Adipocyte (in vitro differentiated cells): ENCODE data around the gene SMARCB1.

Experiments used
- DNase-seq: peaks from one replicate; pipeline ENCODE4 v3.0.0-alpha.2; 2015; ENCODE audit warnings: low read depth
- H3K27me3 ChIP-seq: replicated peaks from 2 replicates; pipeline ENCODE4 v1.7.0; 2013; ENCODE audit warnings: mild to moderate bottlenecking, low read length, moderate library complexity; ENCODE audit not compliant: control insufficient read depth, insufficient read depth
- H3K36me3 ChIP-seq: 2 replicates; pipeline ENCODE4 v1.7.0; 2013; ENCODE audit warnings: low read length, mild to moderate bottlenecking, moderate library complexity; ENCODE audit not compliant: control insufficient read depth, insufficient read depth, severe bottlenecking
- H3K4me1 ChIP-seq: 2 replicates; pipeline ENCODE4 v1.7.0; 2013; ENCODE audit warnings: mild to moderate bottlenecking, low read length, moderate library complexity; ENCODE audit not compliant: control insufficient read depth, insufficient read depth
- H3K4me3 ChIP-seq: 2 replicates; pipeline ENCODE4 v1.7.0; 2013; ENCODE audit warnings: mild to moderate bottlenecking, low read length, moderate library complexity
- H3K9ac ChIP-seq: 2 replicates; pipeline ENCODE4 v1.7.0; 2013; ENCODE audit warnings: mild to moderate bottlenecking, low read length, moderate library complexity
- H3K9me3 ChIP-seq: 2 replicates; pipeline ENCODE4 v1.7.0; 2013; ENCODE audit warnings: mild to moderate bottlenecking, low read length, moderate library complexity; ENCODE audit not compliant: control insufficient read depth

The SMARCB1 gene

DNA sequence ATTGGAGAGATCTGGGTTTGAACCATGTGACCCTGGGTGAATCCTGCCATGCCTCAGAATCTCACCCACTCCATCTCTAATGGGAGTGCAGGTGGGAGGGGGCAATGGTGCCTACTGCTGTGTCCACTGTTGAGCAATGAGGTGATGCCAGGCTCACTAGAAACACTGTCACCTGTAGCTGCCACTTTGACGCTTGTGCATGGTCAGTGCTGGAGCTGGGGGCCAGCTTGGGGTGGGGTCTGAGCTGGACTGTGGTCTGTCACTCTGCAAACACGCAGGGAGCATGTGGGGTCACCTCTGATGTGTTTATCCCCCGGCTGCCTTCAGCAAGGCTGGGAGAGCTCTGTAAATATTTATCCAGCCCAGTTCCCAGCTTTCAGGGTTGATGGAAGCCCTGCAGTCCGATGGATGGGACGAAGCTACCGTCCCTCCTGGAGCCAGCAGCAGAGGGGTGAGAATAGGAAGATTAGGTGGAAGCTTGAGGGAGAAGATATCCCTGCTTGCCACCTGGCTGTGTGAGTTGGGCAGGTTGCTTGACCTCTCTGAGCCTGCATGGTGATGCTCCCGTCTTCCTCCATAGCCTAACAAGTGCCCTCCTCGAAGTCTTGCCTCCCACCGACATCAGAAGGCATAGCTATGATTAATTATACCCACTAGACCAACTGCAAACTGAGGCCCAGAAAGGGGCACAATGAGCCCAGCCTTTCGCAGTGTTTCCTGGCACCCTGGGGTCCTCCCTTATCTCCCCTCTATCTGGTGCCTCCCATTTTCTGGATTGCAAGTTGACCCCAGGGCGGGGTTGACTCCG is 12.4 kb upstream of the SMARCB1 start:
- no peak for DNase-seq
- Histone ChIP-seq H3K36me3 (no peaks in the 10 kb centered on the region), H3K27me3 (no peaks in the 10 kb centered on the region), H3K4me1 (peaks cover 16% of the 10 kb centered on the region), H3K4me3 (no peak overlapping the region), H3K9me3 (no peaks in the 10 kb centered on the region), H3K9ac (no peak overlapping the region)

DNA sequence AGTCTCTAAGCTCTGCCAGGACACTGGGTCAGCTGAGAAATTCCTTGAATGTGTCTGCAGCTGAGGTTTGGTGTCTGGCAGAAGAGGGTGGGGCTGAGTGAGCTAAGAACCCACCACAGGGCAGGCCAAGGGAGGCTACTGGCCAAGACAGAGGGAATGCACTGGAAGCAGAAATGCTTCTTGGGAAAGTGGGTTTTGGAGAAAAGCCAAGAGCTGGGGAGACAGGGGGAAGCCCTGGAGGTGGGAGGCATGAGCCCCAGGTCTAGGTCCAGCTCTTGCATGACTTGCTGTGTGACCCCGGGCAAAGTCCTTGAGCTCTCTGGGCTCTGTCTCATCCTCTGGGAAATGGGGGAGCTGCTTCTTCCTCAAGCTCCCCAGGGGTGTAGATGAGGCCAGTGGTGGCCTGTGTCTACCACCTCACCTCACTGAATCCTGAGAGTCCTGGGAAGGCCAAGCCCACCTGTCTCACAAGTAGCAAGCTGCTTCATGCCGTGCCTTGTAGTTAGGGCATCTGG is 11.8 kb upstream of the SMARCB1 start:
- DNase-seq = peak; percentile 71

DNA sequence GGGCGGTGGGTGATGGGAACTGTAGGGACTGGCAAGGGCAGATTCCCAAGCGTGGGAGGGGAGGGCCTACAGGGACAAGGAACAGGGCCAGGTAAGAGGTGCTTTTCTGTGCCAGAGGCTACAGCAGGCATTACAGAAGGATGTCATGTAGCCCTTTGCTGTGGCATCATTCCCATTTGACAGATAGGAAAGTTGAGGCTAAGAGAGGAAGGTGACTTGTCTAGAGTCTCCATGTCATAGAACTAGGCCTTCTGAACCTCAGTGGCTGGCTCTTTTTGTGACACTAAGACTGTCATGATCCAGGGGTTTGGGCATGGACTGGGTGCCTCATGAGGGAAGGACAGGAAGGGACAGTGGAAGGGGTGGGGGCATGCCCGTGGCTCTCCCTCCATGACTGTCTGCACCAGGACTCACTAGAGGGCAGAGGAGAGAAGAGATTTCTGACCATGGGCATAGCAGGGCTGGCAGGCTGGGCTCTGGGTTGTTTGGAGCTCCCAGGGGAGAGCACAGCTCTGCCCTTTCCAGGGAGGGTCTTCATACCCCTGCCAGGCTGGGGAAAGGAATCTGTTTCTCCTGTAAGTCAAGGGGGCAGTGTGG is 10.9 kb upstream of the SMARCB1 start:
- Histone ChIP-seq H3K9me3 (no peaks in the 10 kb centered on the region), H3K27me3 (no peaks in the 10 kb centered on the region), H3K4me1 (peaks cover 16% of the 10 kb centered on the region), H3K4me3 (no peak overlapping the region), H3K9ac (no peak overlapping the region), H3K36me3 (no peaks in the 10 kb centered on the region)
- DNase-seq = no peak

More for the DNA sequence above, 11.8 kb upstream of the SMARCB1 start:
- H3K27me3 ChIP-seq = no peaks in the 10 kb centered on the region
- H3K4me3 ChIP-seq = no peak overlapping the region
- H3K9ac ChIP-seq = no peak overlapping the region
- H3K36me3 ChIP-seq = no peaks in the 10 kb centered on the region
- H3K4me1 ChIP-seq = peaks cover 16% of the 10 kb centered on the region
- H3K9me3 ChIP-seq = no peaks in the 10 kb centered on the region

DNA sequence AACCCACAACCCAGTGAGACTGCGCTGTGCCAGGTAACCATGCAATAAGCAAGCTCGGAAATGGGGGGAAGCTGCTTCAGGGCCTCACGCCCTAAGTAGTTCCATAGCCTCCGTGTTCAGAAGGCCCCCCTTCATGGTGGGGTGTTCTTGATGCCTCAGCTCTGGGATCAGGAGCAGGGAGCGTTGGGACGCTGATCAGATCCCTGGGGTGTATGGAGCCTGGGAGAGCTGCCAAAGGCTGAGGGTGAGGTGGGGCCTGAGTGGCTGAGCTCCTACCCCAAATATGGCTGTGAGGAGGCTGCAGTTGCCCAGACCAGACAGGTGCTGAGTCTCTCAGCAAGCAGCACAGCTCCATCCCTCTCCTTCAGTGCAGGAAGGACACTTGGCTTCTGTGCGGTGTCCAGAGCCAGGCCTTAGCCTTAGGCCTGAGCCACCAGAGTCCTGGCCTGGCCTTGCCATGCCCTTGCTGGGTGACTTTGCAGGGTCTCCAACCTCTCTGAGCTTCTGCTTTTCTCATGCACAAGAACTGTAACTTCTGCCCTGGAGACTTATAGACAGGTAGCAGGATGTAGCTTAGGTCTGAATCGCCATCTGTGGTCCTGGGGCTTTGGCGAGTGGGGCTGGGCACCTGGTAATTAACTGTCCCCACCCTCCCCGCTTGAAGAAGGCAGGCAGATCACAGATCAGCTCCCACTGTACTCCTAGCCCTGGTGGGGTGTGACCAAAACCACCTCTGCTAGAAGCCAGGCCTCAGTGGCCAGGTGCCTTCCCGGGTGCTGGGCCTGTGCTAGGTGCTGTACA is 8.8 kb upstream of the SMARCB1 start:
- no peak overlapping the region for H3K4me3 ChIP-seq
- DNase-seq = no peak
- no peak overlapping the region for H3K9ac ChIP-seq
- no peaks in the 10 kb centered on the region for H3K9me3 ChIP-seq
- H3K36me3 ChIP-seq = no peaks in the 10 kb centered on the region
- peaks cover 28% of the 10 kb centered on the region for H3K4me1 ChIP-seq
- H3K27me3 ChIP-seq = peaks cover 2% of the 10 kb centered on the region

DNA sequence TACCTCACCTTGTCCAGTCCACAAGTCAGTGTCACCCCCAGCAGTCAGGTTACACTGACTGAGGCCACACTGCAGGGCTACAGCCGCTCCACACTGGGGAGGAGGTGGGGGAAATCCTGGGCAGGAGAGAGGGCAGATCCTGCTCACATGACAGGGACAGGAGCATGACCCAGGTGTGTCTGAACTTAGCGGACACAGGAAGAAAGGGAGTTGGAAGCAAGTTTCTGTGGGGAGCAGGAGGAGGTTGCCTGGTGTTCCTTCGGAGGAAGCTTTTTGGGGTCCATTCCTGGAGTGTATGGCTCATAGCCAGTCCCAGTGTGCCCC is 8.2 kb upstream of the SMARCB1 start:
- no peak for DNase-seq
- Histone ChIP-seq H3K27me3 (peaks cover 2% of the 10 kb centered on the region), H3K36me3 (no peaks in the 10 kb centered on the region), H3K4me3 (no peak overlapping the region), H3K9ac (no peak overlapping the region), H3K9me3 (no peaks in the 10 kb centered on the region), H3K4me1 (peaks cover 28% of the 10 kb centered on the region)

- no peaks in the 10 kb centered on the region for H3K36me3 ChIP-seq
- H3K9ac ChIP-seq = no peak overlapping the region
- peaks cover 26% of the 10 kb centered on the region for H3K4me1 ChIP-seq
- H3K27me3 ChIP-seq = peaks cover 2% of the 10 kb centered on the region
- H3K9me3 ChIP-seq = no peaks in the 10 kb centered on the region
- no peak overlapping the region for H3K4me3 ChIP-seq
- no peak for DNase-seq
These were observed 7.7 kb upstream of the SMARCB1 start for GRCh38 chr22:23779083-23779482.

DNA sequence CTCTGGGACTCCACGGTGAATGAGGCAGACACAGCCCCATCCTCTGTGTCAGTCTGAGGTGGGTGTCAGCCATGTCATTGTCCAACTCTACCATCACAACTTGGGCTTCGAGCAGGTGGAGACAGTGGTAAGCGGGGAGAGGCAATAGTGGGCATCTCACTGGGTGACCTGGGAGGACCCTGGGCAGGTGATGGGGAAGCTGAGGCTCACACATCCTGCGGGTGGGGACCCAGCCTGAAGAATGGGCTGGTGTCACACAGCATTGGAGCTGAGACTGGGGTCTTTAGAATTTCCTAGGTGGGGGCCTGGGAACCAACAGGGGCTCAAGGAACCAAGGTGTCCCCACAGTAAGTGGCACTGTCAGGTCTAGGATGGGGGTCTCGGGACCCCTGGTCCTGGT is 7.0 kb upstream of the SMARCB1 start:
- Histone ChIP-seq H3K27me3 (peaks cover 2% of the 10 kb centered on the region), H3K9ac (no peak overlapping the region), H3K36me3 (no peaks in the 10 kb centered on the region), H3K4me3 (no peak overlapping the region), H3K9me3 (no peaks in the 10 kb centered on the region), H3K4me1 (peaks cover 21% of the 10 kb centered on the region)
- no peak for DNase-seq

DNA sequence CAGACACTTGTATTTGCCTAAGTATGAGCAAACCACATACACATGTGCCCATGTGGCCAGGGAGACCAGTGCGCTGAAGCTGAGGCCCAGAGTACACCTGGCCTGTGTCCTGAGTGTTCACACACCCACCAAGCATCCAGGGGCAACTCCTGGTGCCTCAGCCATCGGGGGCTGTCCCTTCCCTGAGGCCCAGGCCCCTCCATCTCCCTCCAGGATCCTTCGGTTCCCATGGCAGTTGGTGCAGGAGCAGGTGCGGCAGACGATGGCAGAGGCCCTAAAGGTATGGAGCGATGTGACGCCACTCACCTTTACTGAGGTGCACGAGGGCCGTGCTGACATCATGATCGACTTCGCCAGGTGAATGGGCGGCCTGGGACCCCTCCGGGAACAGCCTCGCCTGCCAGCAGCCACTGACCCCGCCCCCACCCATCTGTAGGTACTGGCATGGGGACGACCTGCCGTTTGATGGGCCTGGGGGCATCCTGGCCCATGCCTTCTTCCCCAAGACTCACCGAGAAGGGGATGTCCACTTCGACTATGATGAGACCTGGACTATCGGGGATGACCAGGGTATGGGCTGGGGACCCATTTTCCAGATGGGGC is 6.5 kb upstream of the SMARCB1 start:
- Histone ChIP-seq H3K9me3 (no peaks in the 10 kb centered on the region), H3K36me3 (no peaks in the 10 kb centered on the region), H3K4me3 (no peak overlapping the region), H3K9ac (no peak overlapping the region), H3K27me3 (peaks cover 2% of the 10 kb centered on the region), H3K4me1 (peaks cover 17% of the 10 kb centered on the region)
- no peak for DNase-seq

DNA sequence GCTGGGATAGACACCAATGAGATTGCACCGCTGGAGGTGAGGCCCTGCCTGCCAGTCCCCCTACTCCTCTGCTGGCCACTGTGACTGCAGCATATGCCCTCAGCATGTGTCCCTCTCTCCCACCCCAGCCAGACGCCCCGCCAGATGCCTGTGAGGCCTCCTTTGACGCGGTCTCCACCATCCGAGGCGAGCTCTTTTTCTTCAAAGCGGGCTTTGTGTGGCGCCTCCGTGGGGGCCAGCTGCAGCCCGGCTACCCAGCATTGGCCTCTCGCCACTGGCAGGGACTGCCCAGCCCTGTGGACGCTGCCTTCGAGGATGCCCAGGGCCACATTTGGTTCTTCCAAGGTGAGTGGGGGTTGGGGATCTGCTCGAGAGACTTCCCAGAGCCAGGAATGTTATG is 5.7 kb upstream of the SMARCB1 start:
- Histone ChIP-seq H3K36me3 (no peaks in the 10 kb centered on the region), H3K4me3 (no peak overlapping the region), H3K9me3 (no peaks in the 10 kb centered on the region), H3K4me1 (peaks cover 16% of the 10 kb centered on the region), H3K9ac (peak overlapping the region; percentile 4), H3K27me3 (peaks cover 2% of the 10 kb centered on the region)
- DNase-seq = no peak

GRCh38 chr22:23781511-23782183 is 5.1 kb upstream of the SMARCB1 start:
- H3K4me1 ChIP-seq = peaks cover 22% of the 10 kb centered on the region
- H3K36me3 ChIP-seq = no peaks in the 10 kb centered on the region
- peak overlapping the region; percentile 4 for H3K9ac ChIP-seq
- peak; percentile 85 for DNase-seq
- H3K4me3 ChIP-seq = no peak overlapping the region
- peaks cover 2% of the 10 kb centered on the region for H3K27me3 ChIP-seq
- no peaks in the 10 kb centered on the region for H3K9me3 ChIP-seq
